H1 (cell line): Measurements from ENCODE around the gene KLF7. TPM values are rescaled to one million over a fixed set of nuclear protein-coding genes. Genes with fewer than 3 reads are reported as not detected.

Source experiments
- BCL11A ChIP-seq, 2 experiments: IDR thresholded peaks; one replicate each; pipeline ENCODE4 v1.6.1; 2011; ENCODE audit warnings: low read depth in 2 of 2, low read length in 2 of 2, mild to moderate bottlenecking in 2 of 2
- POU5F1 ChIP-seq: IDR thresholded peaks from 2 replicates; pipeline ENCODE4 v1.6.1; 2011; ENCODE audit warnings: low read depth, mild to moderate bottlenecking, low read length, moderate library complexity
- SP2 ChIP-seq: IDR thresholded peaks from 2 replicates; pipeline ENCODE4 v1.6.1; 2012; ENCODE audit warnings: mild to moderate bottlenecking, low read length, inconsistent platforms
- polyA plus RNA-seq, 7 experiments: library from polyadenylated mRNA; depleted of rRNA in 3 of 7; stranded (reverse) in 5 of 7; unstranded in 2 of 7; fragments of >200 nt in 5 of 7; fragments of 200-250 nt in 2 of 7; gene quantifications; 1 replicate in 5 of 7; 2 replicates in 1 of 7; 4 replicates in 1 of 7; pipeline versions ENCODE4 v1.2.1 to v1.2.3, GENCODE V29; 2011 to 2013; ENCODE audit warnings: missing spikeins in 2 of 7, mixed read lengths in 2 of 7
- total RNA-seq: library from RNA; stranded (reverse); fragmentation: NEBNext Ultra II Directional; extraction: Animal tissue kit (Norgen Biotek cat#: 25700); gene quantifications from 2 replicates; pipeline ENCODE4 v1.2.1, GENCODE V29; 2021
- TF ChIP-seq, protein P1 (sequence below): IDR thresholded peaks from 2 replicates; pipeline ENCODE4 v1.6.1; 2012; ENCODE audit warnings: inconsistent platforms

Gene KLF7
- total and polyA plus RNA-seq, 2 of the 8 experiments (the other 6 are each of a cell fraction or from before 2014, with no cell fraction given), result 9.6 to 23.3 TPM

DNA sequence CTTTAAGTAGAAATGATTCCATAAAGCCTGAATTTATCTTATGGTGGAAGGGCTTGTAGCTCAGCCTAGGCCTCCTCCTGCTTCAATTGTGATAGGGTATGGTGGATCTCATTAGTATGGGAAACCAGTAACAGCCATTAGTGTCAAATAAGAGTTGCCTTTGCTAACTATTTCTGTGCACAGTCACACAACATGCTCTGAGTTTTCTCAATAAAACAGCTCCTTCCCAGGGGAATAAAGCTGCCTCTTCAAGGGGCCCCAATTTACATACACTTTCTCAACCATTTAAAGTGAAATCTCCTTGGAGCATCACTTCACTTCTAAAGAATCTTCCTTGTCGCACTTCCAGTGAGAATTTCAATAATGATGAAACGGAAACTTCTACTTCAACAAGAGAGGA lies 53.4 kb downstream of the KLF7 start (continued):
- TF ChIP-seq, protein P1, sequence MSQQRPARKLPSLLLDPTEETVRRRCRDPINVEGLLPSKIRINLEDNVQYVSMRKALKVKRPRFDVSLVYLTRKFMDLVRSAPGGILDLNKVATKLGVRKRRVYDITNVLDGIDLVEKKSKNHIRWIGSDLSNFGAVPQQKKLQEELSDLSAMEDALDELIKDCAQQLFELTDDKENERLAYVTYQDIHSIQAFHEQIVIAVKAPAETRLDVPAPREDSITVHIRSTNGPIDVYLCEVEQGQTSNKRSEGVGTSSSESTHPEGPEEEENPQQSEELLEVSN, result no peak
- TF ChIP-seq BCL11A (IDR thresholded peaks at IDR 0.05; ENCODE audit: low read depth in 2 of 2, low read length in 2 of 2) (no peak), POU5F1 (no peak), SP2 (no peak)
- TF ChIP-seq, all 59 proteins: peak for 0
